Femur (tissue), 1 donor: ENCODE results near the gene MAFF.

ENCODE experiments used
- DNase-seq: peaks from one replicate; pipeline ENCODE4 v3.0.0-alpha.2; 2017

MAFF gene

DNA sequence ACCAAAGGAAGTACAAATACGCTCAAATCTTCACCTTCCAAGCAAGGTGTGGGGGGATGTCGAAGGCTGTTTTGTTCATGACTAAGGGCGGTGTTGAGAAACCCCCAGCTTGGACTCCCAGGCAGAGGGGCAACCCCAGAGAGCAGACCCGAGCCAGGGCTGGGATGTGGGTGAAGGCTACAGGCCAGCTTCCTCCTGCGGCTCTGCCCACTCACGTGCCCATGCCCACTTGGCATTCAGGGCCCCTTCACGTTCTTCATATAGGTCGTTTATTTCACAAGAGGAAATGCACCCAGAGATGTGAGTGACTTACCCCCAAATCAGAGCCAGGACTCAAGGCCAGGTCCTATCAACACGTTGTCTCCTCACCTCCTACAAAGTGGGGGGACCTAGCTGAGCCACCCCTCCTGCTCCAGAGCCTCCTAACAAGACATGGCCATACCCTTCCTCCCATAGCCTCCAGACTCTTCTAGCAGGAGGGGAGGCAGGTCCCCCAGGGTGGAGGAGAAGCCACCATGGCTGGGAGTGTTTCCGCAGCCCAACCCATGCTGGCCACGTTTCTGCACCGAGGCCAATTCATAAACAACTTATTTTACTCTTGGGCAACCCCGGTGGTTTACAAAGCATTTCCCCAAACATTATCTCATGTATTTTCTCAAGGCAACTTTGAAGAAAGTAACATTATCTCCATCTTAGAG is 49.0 kb downstream of the MAFF start:
- DNase-seq = no peak

DNA sequence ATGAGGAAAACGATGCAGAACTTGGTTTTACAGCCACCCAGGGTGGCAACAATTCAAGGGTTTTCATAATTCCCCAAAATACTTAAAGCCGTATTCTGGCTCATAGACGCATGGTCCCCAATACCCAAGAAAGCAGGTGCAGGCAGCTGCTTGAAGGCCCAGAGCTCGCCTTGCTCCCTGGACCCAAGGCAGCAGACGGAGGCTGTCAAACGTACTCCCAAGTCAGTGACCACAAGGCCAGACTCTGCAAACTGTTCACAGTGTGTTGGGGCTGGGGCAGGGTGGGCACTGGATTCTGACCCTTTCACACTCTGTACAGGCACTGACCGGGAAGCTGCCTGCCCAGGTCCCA is 49.5 kb downstream of the MAFF start:
- no peak for DNase-seq

DNA sequence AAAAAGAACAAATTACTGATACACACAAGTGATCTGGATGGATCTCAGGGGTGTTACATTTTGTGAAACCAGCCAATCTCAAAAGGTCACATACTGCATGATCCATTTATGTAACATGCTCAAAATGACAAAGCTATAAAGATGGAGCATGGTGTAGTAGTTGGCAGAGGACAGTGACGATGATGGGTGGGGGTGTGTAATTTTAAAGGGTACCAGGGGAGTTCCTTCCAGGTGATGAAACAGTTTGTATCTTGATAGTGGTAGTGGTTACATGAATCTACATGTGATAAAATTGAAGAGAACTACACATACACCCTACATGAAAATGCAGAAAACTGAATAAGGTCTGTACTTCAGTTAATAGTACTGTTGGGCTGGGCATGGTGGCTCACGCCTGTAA is 53.9 kb downstream of the MAFF start:
- DNase-seq = no peak

DNA sequence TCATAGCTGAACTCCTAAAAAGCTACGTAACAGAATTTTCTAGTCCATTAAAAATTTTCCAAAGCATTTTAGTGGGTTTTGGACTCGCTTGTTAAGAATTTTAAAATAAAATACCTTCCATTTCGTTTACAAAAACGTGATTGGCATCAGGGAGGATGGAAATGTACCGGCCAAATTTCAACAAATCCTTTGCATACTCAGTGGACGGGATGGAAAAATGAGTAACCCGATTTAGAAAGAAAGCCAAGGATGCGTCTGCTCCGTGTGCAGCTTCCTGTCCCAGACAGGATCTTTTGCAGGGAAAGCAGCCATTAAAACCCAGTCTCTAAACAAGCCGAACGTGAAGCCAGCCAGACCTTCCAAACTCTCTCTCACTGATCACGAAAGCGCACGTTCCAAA is 55.4 kb downstream of the MAFF start:
- peak; percentile 71 for DNase-seq

DNA sequence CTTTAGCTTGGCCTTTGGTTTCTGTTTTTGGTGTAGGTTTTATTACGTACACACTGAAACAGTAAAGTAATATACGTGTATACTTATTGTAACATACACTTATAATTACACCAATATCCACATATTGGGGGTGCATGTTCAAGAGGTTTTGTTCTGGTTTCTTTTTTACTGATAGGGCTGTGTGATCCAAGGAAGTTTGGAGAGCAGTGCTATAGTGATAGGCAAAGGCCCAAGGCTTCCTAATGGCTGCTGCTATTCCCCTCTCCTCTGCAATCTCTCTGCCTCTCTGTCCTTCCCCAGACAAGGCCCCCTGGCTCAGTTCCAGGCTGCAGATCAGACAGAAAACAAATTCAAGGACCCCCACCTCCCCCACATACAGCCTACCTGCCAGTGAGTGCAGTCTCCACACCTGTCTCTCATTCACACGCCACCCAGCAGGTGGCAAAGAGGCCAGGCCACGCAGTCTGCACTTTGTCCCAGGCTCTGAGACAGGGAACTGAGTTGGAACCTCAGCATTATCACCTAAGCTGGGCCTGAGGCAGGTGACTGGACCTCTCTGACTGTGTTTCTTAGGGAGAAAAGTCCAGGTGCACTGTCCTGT is 56.0 kb downstream of the MAFF start:
- no peak for DNase-seq

DNA sequence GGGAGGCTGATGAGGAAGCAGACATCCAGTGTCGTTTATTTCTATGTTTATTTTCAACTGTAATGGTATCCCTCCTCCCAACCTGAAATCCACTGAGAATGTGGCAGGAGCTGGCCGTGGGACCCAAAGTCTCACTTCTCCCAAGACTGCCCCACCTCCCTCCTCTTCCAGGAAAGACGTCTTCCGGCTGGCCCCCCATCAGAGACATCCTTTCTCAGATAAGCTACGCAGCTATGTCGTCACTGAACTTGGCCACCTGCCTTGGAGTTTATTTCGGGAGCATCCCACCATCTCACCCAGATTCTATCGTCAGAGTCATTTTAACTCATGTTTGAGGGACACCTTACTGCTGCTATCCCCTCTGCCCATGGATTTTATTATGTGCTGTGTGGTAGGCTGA is 57.1 kb downstream of the MAFF start:
- DNase-seq = peak; percentile 62

DNA sequence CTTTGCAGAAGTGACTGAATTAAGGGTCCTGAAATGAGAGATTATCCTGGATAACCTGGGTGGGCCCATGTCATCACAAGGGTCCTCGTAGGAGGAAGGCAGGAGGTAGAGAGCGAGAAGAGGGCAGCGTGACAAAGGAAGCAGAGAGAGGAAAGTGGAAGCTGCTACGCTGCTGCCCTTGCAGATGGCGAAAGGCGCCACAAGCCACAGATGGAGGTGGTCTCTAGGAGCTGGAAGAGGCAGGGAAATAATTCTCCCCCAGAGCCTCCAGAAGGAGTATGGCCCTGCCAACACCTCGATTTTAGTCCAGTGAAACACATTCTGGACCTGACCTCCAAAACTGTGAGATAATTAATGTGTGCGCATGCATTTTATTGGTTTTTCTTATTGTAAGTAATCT is 57.6 kb downstream of the MAFF start:
- no peak for DNase-seq

DNA sequence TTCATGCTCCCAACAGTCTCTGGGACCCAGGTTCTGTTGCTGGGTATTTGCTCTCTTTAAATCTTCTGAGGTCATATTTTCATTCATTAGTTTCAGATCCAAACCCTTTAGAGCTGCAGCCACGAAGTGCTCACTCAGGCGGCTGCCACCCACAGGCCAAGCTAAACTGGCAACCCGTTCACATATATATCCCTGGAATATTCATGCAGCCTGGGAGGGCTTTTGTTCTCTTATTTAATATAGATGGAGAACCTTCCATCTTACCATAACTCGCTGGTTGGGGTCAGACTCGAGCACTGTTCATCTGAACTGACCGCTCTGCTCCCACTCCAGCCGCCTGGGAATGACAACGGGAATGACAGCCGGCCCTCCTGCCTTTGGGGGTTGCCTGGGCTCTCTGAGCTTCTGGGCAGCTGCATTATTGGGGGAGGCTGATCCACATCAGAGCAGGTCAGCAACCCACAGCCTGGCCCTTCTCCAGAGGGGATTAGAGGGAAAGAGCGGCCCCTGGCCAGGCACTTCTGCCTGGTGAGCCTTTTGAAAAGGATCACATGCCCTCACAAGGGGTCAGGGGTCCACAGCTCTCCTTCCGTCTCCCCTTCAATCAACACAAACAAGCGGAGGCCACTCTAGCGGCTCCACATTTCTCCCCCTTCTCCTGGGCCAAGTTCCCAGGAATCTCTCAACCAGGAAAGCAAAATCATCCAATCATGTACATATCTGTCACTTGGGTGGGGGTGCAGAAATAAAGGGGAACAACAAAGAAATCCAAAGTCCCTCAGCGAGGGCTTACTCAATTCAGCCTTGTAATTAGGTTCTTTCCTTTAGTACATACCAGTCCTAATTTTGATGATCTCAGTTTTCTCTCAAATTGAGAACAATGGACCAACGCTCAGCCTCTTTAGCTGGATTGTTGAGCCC is 59.2 kb downstream of the MAFF start:
- peak; percentile 62 for DNase-seq

DNA sequence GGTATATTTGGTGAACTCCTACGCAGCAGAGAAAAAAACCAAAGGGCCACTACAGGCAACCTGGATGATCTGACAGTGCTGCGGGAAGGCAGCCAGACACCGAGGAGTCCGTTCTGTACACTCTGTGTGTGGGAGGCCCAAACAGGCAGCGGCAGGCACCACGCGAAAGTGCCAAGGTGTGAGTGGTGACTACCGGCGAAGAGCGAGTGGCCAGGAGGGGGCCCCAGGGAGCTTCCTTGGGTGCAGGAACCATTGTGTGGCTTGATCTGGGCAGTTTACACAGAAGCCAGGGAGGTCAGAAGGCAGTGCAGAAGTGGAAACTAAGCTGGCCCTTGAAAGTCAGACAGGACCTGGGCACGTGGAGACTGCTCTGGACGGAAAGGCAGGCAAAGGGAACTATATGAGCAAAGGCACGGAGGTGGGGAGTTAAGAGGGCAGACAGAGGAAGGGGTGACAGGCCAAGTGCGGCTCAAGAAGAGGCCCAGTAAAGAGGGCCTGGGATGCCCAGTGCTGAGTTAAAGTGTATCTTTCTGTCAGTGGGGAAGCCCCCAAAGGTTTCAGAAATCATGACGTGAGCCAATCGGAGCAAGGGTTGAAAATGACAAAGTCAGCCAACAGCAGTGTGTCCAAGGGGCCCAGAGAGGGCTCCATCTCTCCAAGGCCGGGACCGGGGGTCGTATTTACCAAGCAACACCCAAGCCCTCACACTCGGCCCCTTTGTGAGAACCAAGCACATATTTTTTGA is 60.4 kb downstream of the MAFF start:
- DNase-seq = no peak

DNA sequence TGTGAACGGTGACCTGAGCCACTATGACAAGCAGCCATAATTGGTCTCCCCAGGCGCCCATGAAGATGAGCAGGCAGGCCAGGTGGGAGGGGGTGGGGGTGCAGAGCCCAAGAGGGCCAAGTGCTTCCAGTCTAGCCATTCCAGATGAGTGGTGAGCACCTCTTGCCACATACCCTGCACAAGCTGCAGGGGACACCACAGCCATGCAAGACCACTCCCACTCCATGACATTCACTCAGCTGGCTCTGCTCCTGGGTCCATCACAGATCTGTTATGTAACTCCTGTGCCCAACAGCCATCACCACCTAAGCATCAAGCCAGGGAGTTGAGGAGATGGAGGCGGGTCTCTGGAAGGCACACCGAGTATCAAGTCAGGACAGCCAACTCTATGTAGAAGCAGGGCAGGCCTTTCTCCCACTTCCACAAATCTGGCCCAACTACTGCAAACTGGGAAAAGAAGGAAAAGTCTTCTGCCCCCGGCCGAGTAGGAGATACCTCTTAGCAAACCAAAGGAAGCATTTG is 62.6 kb downstream of the MAFF start:
- DNase-seq = no peak
